ENCODE results near the gene ACTL10. TPM values are rescaled to one million over a fixed set of nuclear protein-coding genes. Genes with fewer than 3 reads are reported as not detected.
"Not testable (repeated sequence)": the region's sequence is repeated elsewhere in the genome, so short reads cannot be mapped to it uniquely, and the experiment has no call there.

ACTL10 gene
- 0.42 TPM for total RNA-seq

- Histone ChIP-seq H3K4me3 (ENCODE audit: low read length) (peak within 1 kb of the TSS; percentile 35), H3K4me1 (ENCODE audit: insufficient read depth, low read length) (peaks cover 47% of the 10 kb centered on the region), H3K9me3 (ENCODE audit: low read depth, low read length) (no peaks in the 10 kb centered on the region), H3K27me3 (ENCODE audit: insufficient read depth, low read length) (no peaks in the 10 kb centered on the region)
Measured at GRCh38 chr20:33666293-33667244, at the start of gene ACTL10. Gene ACTL10 (plus strand): TSS chr20:33666943. CDS start chr20:33667498, 555 bp downstream.

DNA sequence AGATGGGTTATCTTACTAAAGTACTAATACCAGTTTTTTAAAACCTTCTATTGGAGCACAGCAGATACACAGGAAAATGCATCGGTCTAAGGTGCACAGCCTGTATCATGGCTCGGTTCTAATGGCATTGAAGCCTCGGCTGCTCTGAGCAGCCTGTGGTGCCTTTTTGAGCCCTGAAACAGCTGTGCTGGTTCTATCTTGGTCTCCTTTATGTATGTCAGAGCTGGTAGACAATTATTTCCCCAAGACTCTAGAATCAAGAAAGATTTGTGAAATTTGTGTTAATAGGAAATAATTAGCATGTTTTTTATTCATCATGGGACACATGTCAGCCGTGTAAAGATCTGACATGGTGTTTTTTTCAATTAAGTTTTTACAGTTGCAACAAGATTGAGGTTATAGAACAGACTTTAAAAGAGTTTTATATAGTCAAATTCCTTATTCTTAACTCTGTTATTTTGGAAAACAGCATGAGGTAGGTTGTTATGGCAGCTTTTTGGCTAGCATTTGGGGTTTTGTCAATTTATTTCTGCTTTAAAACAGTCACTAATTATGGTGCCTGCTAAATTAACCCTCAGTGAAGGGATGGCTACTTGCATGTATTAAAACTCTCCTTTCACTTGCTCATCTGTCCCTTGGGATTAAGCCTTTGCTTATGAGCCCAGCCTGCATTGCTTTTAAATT lies 44.9 kb upstream of the ACTL10 start:
- Histone ChIP-seq H3K27me3 (ENCODE audit: insufficient read depth, low read length) (no peaks in the 10 kb centered on the region), H3K4me1 (ENCODE audit: insufficient read depth, low read length) (peaks cover 4% of the 10 kb centered on the region), H3K9me3 (ENCODE audit: low read depth, low read length) (no peaks in the 10 kb centered on the region), H3K4me3 (ENCODE audit: low read length) (no peak overlapping the region)

GRCh38 chr20:33622705-33623365 lies 43.9 kb upstream of the ACTL10 start:
- H3K4me1 ChIP-seq (ENCODE audit: insufficient read depth, low read length) = peaks cover 4% of the 10 kb centered on the region
- H3K9me3 ChIP-seq (ENCODE audit: low read depth, low read length) = no peaks in the 10 kb centered on the region
- no peaks in the 10 kb centered on the region for H3K27me3 ChIP-seq (ENCODE audit: insufficient read depth, low read length)
- no peak overlapping the region for H3K4me3 ChIP-seq (ENCODE audit: low read length)

GRCh38 chr20:33624399-33624798 lies 42.3 kb upstream of the ACTL10 start:
- Histone ChIP-seq H3K4me3 (ENCODE audit: low read length) (no peak overlapping the region), H3K9me3 (ENCODE audit: low read depth, low read length) (no peaks in the 10 kb centered on the region), H3K27me3 (ENCODE audit: insufficient read depth, low read length) (no peaks in the 10 kb centered on the region), H3K4me1 (ENCODE audit: insufficient read depth, low read length) (peaks cover 4% of the 10 kb centered on the region)

DNA sequence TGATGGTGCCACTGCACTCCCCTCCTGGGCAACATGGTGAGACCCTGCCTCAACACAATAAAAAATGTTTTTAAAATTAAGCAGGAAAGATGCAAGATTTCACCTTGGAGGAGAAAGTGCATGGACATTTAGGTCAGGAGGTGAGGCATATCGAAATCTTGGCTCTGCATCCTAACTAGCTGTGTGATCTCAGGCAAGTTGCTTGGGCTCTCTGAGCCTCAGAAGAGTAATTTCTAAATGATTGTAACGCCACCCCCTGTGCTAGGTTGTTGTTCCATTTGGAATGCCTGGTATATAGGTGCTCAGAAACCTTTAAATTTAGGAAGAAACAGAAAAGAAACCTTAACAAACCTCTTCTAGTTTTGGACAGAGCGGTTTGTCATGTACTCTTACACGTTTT lies 40.6 kb upstream of the ACTL10 start:
- Histone ChIP-seq H3K4me1 (ENCODE audit: insufficient read depth, low read length) (peaks cover 4% of the 10 kb centered on the region), H3K4me3 (ENCODE audit: low read length) (no peak overlapping the region), H3K27me3 (ENCODE audit: insufficient read depth, low read length) (no peaks in the 10 kb centered on the region), H3K9me3 (ENCODE audit: low read depth, low read length) (no peaks in the 10 kb centered on the region)

DNA sequence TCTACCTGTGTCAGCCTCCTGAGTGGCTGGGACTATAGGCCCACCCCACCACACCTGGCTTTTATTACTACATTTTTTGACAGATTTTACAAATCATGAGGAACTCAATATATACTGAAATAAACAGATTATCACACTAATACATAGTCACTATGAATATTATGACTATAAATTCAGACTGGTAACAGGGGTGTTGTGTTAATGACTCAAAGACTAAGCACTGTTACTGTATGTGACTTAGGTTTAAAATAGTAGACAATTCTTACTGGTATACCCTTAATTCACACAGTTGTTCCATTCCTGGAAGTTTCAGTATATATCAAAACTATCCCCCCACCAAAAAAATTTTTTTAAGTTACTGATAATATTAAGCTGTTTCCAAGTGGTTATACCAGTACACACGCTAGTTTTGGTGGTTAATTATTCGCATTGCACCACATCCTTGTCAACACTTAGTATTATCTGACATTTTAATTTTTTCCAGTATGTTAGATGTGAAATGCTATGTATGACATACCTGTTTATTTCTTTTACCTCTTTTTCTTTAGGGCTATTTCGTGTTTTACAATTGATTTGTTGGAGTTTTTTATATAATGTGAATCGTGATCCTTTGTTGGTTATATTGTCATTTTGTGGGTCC lies 39.0 kb upstream of the ACTL10 start:
- Histone ChIP-seq H3K4me3 (ENCODE audit: low read length) (no peak overlapping the region), H3K9me3 (ENCODE audit: low read depth, low read length) (no peaks in the 10 kb centered on the region), H3K4me1 (ENCODE audit: insufficient read depth, low read length) (peaks cover 4% of the 10 kb centered on the region), H3K27me3 (ENCODE audit: insufficient read depth, low read length) (no peaks in the 10 kb centered on the region)

- no peaks in the 10 kb centered on the region for H3K9me3 ChIP-seq (ENCODE audit: low read depth, low read length)
- H3K27me3 ChIP-seq (ENCODE audit: insufficient read depth, low read length) = no peaks in the 10 kb centered on the region
- no peak overlapping the region for H3K4me3 ChIP-seq (ENCODE audit: low read length)
- peaks cover under 1% of the 10 kb centered on the region for H3K4me1 ChIP-seq (ENCODE audit: insufficient read depth, low read length)
Measured at GRCh38 chr20:33629533-33629932, 37.2 kb upstream of the ACTL10 start.

DNA sequence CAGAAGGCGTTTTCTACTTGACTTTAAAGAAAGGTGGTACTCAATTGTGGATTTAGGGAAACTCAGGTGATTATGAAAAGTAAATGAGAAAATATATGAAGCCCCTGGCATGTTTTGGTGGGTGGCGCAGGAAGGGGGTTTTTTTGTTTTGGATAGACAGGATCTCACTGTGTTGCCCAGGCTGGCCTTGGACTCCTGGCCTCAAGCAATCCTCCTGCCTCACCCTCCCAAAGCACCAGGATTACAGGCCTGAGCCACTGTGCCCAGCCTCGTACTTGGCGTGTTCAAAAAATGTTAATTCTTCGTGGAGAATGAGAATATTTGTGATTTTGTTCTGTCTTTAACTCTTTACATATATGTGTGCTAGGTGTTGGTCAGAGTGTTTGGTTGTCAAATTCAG lies 36.8 kb upstream of the ACTL10 start:
- Histone ChIP-seq H3K4me3 (ENCODE audit: low read length) (no peak overlapping the region), H3K9me3 (ENCODE audit: low read depth, low read length) (no peaks in the 10 kb centered on the region), H3K4me1 (ENCODE audit: insufficient read depth, low read length) (no peaks in the 10 kb centered on the region), H3K27me3 (ENCODE audit: insufficient read depth, low read length) (no peaks in the 10 kb centered on the region)

GRCh38 chr20:33630507-33630906 lies 36.2 kb upstream of the ACTL10 start:
- Histone ChIP-seq H3K4me3 (ENCODE audit: low read length) (no peak overlapping the region), H3K9me3 (ENCODE audit: low read depth, low read length) (no peaks in the 10 kb centered on the region), H3K27me3 (ENCODE audit: insufficient read depth, low read length) (no peaks in the 10 kb centered on the region), H3K4me1 (ENCODE audit: insufficient read depth, low read length) (no peaks in the 10 kb centered on the region)

DNA sequence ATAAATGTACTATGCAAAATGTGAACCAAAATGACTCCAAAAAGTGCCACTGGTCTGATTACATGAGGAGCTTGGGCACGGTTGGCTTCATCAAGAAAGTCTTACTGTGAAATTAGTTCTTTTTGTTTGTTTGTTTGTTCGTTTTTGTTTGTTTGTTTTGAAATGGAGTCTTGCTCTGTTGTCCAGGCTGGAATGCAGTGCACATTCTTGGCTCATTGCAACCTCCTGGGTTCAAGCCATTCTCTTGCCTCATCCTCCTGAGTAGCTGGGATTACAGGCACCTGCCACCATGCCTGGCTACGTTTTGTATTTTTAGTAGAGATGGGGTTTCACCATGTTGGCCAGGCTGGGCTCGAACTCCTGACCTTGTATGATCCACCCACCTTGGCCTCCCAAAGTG lies 34.8 kb upstream of the ACTL10 start:
- not testable (repeated sequence) for H3K27me3 ChIP-seq (ENCODE audit: insufficient read depth, low read length); H3K4me1 ChIP-seq (ENCODE audit: insufficient read depth, low read length); H3K9me3 ChIP-seq (ENCODE audit: low read depth, low read length); H3K4me3 ChIP-seq (ENCODE audit: low read length)

DNA sequence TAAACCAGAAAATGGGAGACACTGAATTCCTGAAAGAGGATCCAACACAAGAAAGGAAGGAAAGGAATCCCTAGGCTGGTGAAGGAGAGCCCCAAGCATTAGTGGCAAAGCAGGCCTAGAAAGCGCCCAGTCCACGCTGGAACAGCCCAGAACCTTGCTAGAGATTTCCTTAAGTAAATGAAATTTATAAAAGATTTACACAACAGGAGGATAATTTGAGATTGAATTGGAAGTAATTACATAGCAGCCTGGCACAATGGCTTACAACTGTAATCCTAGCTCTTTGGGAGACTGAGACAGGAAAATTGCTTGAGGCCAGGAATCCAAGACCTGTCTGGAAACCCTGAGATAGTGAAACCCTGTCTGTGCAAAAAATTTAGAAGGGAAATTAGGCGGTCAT lies 31.4 kb upstream of the ACTL10 start:
- Histone ChIP-seq H3K4me3 (ENCODE audit: low read length) (no peak overlapping the region), H3K4me1 (ENCODE audit: insufficient read depth, low read length) (no peaks in the 10 kb centered on the region), H3K9me3 (ENCODE audit: low read depth, low read length) (no peaks in the 10 kb centered on the region), H3K27me3 (ENCODE audit: insufficient read depth, low read length) (no peaks in the 10 kb centered on the region)

DNA sequence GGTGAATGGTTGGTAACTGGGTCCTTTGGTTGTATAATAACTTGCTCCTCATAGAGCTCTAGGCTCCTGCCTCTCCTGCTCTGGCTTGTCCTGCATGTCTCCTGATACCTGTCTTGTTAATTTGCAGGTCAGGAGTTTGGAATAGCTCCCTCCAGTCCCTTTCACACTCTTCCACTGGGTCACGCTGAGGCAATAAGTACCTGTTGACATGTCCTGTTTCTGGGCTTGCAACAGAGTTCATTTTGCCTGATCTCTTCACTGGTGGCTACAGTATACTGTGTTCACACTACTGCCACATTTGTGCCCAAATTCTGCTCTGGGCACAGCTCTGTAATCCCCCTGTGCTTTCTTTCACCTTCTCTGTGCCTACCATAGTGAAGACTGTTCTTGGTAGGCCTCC lies 30.0 kb upstream of the ACTL10 start:
- no peaks in the 10 kb centered on the region for H3K4me1 ChIP-seq (ENCODE audit: insufficient read depth, low read length)
- no peaks in the 10 kb centered on the region for H3K9me3 ChIP-seq (ENCODE audit: low read depth, low read length)
- no peak overlapping the region for H3K4me3 ChIP-seq (ENCODE audit: low read length)
- no peaks in the 10 kb centered on the region for H3K27me3 ChIP-seq (ENCODE audit: insufficient read depth, low read length)

GRCh38 chr20:33640287-33640686 lies 26.5 kb upstream of the ACTL10 start:
- Histone ChIP-seq H3K9me3 (ENCODE audit: low read depth, low read length) (no peaks in the 10 kb centered on the region), H3K4me1 (ENCODE audit: insufficient read depth, low read length) (no peaks in the 10 kb centered on the region), H3K4me3 (ENCODE audit: low read length) (no peak overlapping the region), H3K27me3 (ENCODE audit: insufficient read depth, low read length) (no peaks in the 10 kb centered on the region)

DNA sequence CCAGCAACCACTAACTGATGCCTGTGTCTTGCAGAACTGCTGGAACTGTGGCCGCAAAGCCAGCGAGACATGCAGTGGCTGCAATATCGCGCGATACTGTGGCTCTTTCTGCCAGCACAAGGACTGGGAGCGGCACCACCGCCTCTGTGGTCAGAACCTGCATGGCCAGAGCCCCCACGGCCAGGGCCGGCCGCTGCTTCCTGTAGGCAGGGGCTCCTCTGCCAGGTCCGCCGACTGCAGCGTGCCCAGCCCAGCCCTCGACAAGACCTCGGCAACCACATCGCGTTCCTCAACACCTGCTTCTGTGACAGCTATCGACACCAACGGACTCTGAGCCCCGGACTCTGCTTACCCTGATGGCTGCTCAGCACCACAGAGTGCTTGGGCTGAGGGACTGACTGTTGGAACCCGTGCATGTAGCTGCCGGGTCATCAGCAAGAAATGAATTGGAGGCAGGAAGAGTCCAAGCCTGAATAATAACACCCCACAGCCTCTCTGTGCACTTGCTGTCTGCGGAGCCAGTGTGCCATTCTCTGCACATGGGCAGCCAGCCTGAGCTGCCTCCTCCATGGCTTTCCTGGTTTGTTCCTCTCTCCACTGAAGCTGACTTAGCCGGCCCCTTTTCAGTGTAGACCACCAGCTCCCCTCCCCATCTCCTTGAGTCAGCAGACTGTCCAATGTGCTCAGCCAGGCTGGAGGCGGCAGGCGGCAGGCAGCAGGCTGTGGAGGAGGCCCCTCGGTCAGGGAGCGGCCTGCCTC lies 22.3 kb upstream of the ACTL10 start:
- Histone ChIP-seq H3K4me3 (ENCODE audit: low read length) (no peak overlapping the region), H3K4me1 (ENCODE audit: insufficient read depth, low read length) (no peaks in the 10 kb centered on the region), H3K9me3 (ENCODE audit: low read depth, low read length) (no peaks in the 10 kb centered on the region), H3K27me3 (ENCODE audit: insufficient read depth, low read length) (no peaks in the 10 kb centered on the region)
